HFFc6 (cell line): ENCODE data around the gene AOPEP. TPM values are rescaled to one million over a fixed set of nuclear protein-coding genes. Genes with fewer than 3 reads are reported as not detected.

Source experiments
- DNase-seq: peaks from one replicate; pipeline ENCODE4 v3.0.0-alpha.2; 2018
- H3K27ac Mint-ChIP-seq: 2 replicates; pipeline ENCODE4 v1.8.0; 2020; ENCODE audit warnings: mild to moderate bottlenecking, mixed read lengths
- H3K27me3 Mint-ChIP-seq: 2 replicates; pipeline ENCODE4 v1.8.0; 2021; ENCODE audit warnings: mild to moderate bottlenecking, moderate library complexity, mixed read lengths; ENCODE audit not compliant: insufficient read depth
- H3K36me3 Mint-ChIP-seq: 2 replicates; pipeline ENCODE4 v1.8.0; 2021; ENCODE audit warnings: low read depth, mixed read lengths
- H3K4me1 Mint-ChIP-seq: 2 replicates; pipeline ENCODE4 v1.8.0; 2020; ENCODE audit warnings: low read depth, mixed read lengths
- H3K4me3 Mint-ChIP-seq: 2 replicates; pipeline ENCODE4 v1.8.0; 2020; ENCODE audit warnings: mild to moderate bottlenecking, moderate library complexity, mixed read lengths
- H3K9me3 Mint-ChIP-seq: 2 replicates; pipeline ENCODE4 v1.8.0; 2020; ENCODE audit warnings: mild to moderate bottlenecking, mixed read lengths
- total RNA-seq, 6 experiments: library from RNA; stranded (reverse); fragmentation: NEBNext Ultra II Directional; extraction: Animal tissue kit (Norgen Biotek cat#: 25700); gene quantifications; 2 replicates in 1 of 6; 3 replicates in 5 of 6; pipeline ENCODE4 v1.2.3, GENCODE V29; 2021
- TF ChIP-seq, protein P1 (sequence below): fragments of 200-600 bp; sonication (generic); IDR thresholded peaks from 2 replicates; pipeline ENCODE4 v1.5.0; 2021; ENCODE audit warnings: antibody characterized with exemption, mild to moderate bottlenecking

The AOPEP gene
- total RNA-seq, 6 experiments from 2014 or later = 32.2 to 46.6 (median 36.3) TPM

DNA sequence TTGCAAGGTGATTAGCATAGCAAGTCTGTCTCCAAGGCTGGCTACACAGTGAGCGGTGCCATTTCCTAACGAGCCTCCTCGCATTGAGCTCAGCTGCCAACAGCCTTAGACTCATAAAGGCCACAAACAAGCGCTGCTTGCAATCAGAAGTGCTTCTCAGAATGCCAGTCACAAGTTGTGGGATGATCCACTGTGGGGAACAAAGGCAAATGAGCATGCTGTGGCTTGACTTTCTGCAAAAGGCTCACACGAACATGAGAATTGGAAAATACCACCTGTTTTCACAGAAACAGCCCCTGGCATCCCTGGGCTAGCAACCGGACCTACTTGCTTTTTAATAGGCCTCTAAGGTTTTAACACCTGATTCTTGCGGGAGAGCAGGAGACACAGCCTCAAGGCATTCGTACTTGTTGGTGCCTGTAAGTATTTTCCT is 375.5 kb downstream of the AOPEP start:
- Mint-ChIP-seq H3K27me3 (peaks cover 4% of the 10 kb centered on the region), H3K9me3 (no peaks in the 10 kb centered on the region), H3K4me1 (peaks cover 34% of the 10 kb centered on the region), H3K27ac (no peak overlapping the region), H3K36me3 (peaks cover 17% of the 10 kb centered on the region; the same call in 1 of the 2 replicates), H3K4me3 (no peak overlapping the region)
- no peak for DNase-seq
- TF ChIP-seq, protein P1, sequence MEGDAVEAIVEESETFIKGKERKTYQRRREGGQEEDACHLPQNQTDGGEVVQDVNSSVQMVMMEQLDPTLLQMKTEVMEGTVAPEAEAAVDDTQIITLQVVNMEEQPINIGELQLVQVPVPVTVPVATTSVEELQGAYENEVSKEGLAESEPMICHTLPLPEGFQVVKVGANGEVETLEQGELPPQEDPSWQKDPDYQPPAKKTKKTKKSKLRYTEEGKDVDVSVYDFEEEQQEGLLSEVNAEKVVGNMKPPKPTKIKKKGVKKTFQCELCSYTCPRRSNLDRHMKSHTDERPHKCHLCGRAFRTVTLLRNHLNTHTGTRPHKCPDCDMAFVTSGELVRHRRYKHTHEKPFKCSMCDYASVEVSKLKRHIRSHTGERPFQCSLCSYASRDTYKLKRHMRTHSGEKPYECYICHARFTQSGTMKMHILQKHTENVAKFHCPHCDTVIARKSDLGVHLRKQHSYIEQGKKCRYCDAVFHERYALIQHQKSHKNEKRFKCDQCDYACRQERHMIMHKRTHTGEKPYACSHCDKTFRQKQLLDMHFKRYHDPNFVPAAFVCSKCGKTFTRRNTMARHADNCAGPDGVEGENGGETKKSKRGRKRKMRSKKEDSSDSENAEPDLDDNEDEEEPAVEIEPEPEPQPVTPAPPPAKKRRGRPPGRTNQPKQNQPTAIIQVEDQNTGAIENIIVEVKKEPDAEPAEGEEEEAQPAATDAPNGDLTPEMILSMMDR = no peak

DNA sequence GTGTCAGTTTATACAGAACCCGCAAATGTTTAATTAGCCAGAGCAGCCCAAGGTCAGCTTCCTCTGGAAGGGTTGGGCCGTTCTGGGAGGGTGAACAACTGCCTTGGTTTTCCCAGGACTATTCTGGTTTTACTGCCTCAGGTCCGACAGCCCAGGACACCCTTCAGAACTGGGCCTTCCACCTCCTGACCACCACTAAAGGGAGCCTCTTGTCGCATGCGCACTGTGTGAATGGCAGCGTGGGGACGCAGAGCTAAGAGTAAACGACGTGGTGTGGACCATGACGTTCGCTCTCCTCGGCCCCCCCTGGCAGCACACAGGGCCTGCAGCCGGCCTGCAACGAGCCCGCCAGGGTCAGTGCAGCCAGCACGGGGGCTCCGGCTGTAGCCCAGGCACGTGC is 376.1 kb downstream of the AOPEP start:
- Mint-ChIP-seq H3K4me1 (peaks cover 31% of the 10 kb centered on the region), H3K4me3 (no peak overlapping the region), H3K27ac (no peak overlapping the region), H3K36me3 (peaks cover 19% of the 10 kb centered on the region; the same call in 1 of the 2 replicates), H3K27me3 (peaks cover 4% of the 10 kb centered on the region), H3K9me3 (no peaks in the 10 kb centered on the region)
- DNase-seq = no peak
- TF ChIP-seq, protein P1 = no peak

GRCh38 chr9:95103281-95103771 is 376.8 kb downstream of the AOPEP start:
- Mint-ChIP-seq H3K9me3 (no peaks in the 10 kb centered on the region), H3K4me1 (peaks cover 23% of the 10 kb centered on the region), H3K27ac (no peak overlapping the region), H3K36me3 (peaks cover 12% of the 10 kb centered on the region; the same call in 1 of the 2 replicates), H3K27me3 (peaks cover 2% of the 10 kb centered on the region), H3K4me3 (no peak overlapping the region)
- TF ChIP-seq, protein P1 = peak; percentile 28; the same call in 1 of the 2 replicates
- no peak for DNase-seq

- TF ChIP-seq, protein P1 = no peak
- Mint-ChIP-seq H3K27me3 (no peaks in the 10 kb centered on the region; the same call in 1 of the 2 replicates), H3K4me3 (no peak overlapping the region), H3K9me3 (no peaks in the 10 kb centered on the region), H3K36me3 (peaks cover 11% of the 10 kb centered on the region; the same call in 1 of the 2 replicates), H3K27ac (no peak overlapping the region), H3K4me1 (peaks cover 17% of the 10 kb centered on the region)
- no peak for DNase-seq
These were observed 377.5 kb downstream of the AOPEP start for GRCh38 chr9:95103871-95104580.

GRCh38 chr9:95104581-95104960 is 378.1 kb downstream of the AOPEP start:
- no peak for DNase-seq
- Mint-ChIP-seq H3K36me3 (peaks cover 13% of the 10 kb centered on the region; the same call in 1 of the 2 replicates), H3K4me1 (peaks cover 16% of the 10 kb centered on the region), H3K27me3 (no peaks in the 10 kb centered on the region; the same call in 1 of the 2 replicates), H3K4me3 (no peak overlapping the region), H3K9me3 (no peaks in the 10 kb centered on the region), H3K27ac (no peak overlapping the region)
- TF ChIP-seq, protein P1 = no peak
